DMS153 (cell line): ENCODE data around the gene ISLR2.

Experiments used
- DNase-seq: peaks from one replicate; lab custom pipeline; 2025; lab: John Stamatoyannopoulos, UW

The ISLR2 gene

GRCh38 chr15:74176262-74177214 is 46.2 kb downstream of the ISLR2 start:
- no peak for DNase-seq

GRCh38 chr15:74178326-74179100 is 48.1 kb downstream of the ISLR2 start:
- DNase-seq: no peak

DNA sequence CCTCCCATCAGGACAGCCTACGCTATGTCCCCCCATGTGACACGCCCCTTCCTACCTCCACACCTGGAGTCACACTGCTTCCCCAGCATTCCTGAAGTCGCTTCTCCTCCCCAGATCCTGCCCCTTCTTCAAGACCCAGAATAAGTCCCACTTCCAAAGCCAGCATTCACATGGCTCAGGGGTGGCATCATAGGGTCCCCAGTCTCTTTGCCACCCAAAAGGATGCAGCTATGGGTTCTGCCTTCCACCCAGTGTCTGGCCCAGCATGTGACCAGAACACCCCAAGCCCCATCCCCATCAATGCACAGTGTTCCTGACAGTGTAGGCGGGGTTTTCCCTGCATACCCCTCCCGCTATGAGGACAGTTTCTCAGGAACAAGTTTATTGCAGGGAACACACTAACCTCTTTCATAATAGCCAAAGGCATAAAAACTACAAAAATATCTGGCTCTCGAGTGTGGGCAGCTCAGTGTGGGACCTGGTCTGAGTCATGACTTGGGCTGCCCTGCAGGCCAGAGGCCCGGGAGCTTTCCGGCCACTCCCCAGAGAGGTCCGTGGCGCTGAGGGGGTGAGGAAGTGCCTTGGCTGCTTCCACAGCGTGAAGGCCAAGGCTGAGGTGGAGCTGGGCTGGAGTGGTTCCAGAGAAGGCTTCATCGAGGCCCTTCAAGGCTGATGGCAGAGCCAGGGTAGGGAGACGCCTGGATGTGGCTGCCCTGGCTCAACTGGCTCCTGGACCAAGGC is 48.9 kb downstream of the ISLR2 start:
- no peak for DNase-seq

- DNase-seq: no peak
Observed at GRCh38 chr15:74179983-74180880, 49.8 kb downstream of the ISLR2 start.

DNA sequence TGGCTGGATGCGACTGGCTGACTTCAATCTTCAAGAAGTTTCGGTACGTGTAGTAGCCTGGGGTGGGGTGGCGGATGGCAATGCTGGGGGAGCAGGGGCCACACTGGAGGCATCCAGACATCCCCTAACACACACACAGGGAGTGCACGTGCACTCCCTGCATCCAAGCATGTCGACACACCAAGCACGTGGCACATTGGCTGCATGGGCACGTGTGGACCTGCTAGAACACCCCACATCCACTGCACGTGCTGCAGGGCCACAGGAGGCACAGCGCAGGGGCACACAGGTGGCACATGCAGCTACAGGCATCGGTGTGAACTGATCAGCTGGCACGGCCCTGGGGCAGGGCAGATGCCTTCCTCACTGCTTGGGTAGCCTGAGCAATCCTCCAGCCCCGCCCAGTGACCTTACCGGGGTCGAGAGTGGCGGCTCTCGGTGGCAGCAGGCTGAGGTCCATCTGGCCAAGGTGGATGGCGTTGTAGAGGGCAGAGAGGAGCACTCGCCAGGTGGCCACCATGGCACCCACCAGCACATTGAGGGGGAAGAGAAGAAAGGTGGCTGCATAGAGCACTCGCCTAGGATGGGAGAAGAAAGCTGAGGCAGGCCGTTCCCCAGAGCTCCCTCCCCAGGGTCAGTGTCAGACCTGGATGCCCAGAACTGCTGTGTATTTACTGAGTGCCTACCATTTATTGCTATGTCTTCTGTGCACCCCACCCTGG is 50.7 kb downstream of the ISLR2 start:
- no peak for DNase-seq

- DNase-seq: no peak
Observed at GRCh38 chr15:74182131-74182530, 51.7 kb downstream of the ISLR2 start.

DNA sequence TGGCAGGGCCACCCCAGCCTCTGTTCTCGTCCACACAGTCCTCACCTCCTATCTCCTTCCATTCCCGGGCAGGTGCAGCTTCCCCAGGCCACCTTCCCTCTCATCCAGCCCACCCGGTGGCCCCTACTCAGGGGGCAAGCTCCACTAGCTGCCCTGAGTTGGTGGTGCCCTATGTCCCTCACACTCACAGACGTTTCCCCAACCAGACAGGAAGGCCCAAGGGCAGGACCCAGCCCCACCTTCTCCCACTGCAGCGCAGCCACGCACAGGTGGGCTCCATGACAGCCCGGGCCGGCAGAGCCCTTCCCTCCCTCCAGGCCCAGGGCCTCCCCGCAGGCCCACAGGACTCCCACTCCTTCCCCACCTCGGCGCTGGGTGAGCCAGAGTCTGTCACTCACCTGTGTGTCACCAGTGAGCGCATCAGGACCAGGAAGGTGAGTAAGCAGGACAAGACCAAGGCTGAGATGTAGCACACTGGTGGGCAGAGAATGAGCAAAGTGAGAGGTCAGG is 54.3 kb downstream of the ISLR2 start:
- DNase-seq: no peak

GRCh38 chr15:74185710-74186348 is 55.4 kb downstream of the ISLR2 start:
- DNase-seq: no peak
